Esophagus squamous epithelium (tissue), 4 donors: Measurements from ENCODE around the gene CDKL2.

Source experiments
- POLR2A ChIP-seq, 4 donors: fragments of 450-650 bp; IDR thresholded peaks; one replicate each; pipeline ENCODE4 v1.6.1; 2017; ENCODE audit warnings: antibody characterized with exemption in 4 of 4, mild to moderate bottlenecking in 4 of 4, moderate library complexity in 3 of 4
- TF ChIP-seq, protein P1 (sequence below), 6 experiments: fragments of 450-650 bp in 4 of 6; fragments of 200-600 bp in 2 of 6; sonication (generic) in 2 of 6; IDR thresholded peaks; one replicate each; pipeline ENCODE4 v1.5.1; 2016 to 2019; ENCODE audit warnings: antibody characterized with exemption in 6 of 6, mild to moderate bottlenecking in 4 of 6, moderate library complexity in 4 of 6

DNA sequence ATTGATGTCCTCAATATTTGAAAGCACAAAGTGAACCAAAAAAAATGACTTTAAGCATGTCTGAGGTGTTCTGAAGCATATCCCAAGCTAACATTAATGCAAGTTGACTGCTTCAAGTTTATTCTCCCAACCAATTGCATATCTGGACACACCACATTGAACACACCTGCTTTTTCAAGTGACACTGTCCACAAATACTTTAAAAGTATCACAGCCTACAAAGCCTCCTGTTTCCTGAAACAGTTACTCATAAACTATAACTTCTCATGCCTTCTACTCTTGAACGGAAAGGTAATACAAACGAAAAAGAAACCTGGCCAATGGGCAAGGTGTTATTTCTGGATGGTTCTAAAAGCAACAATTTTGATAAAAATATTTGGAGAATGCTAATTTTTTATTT, 1.1 kb downstream of the CDKL2 start:
- TF ChIP-seq, protein P1, sequence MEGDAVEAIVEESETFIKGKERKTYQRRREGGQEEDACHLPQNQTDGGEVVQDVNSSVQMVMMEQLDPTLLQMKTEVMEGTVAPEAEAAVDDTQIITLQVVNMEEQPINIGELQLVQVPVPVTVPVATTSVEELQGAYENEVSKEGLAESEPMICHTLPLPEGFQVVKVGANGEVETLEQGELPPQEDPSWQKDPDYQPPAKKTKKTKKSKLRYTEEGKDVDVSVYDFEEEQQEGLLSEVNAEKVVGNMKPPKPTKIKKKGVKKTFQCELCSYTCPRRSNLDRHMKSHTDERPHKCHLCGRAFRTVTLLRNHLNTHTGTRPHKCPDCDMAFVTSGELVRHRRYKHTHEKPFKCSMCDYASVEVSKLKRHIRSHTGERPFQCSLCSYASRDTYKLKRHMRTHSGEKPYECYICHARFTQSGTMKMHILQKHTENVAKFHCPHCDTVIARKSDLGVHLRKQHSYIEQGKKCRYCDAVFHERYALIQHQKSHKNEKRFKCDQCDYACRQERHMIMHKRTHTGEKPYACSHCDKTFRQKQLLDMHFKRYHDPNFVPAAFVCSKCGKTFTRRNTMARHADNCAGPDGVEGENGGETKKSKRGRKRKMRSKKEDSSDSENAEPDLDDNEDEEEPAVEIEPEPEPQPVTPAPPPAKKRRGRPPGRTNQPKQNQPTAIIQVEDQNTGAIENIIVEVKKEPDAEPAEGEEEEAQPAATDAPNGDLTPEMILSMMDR (IDR thresholded peaks at IDR 0.05) = no peak
- no peak for TF ChIP-seq POLR2A (IDR thresholded peaks at IDR 0.05)
